K562 (cell line): ENCODE results near the gene INSIG1. TPM values are rescaled to one million over a fixed set of nuclear protein-coding genes. Genes with fewer than 3 reads are reported as not detected.

ENCODE experiments used
- CREM ChIP-seq: IDR thresholded peaks from 2 replicates; pipeline ENCODE4 v1.6.1; 2014; ENCODE audit warnings: antibody characterized with exemption, low read depth
- ELF1 ChIP-seq: fragments of 200-800 bp; sonication (Bioruptor generic); IDR thresholded peaks from 2 replicates; pipeline ENCODE4 v1.6.1; 2016; ENCODE audit warnings: missing genetic modification characterization, missing compliant biosample characterization
- EP300 ChIP-seq: IDR thresholded peaks from 2 replicates; pipeline ENCODE4 v1.6.1; 2012; ENCODE audit warnings: low read length, improper control_type of control experiment
- FOXA3 ChIP-seq, 2 experiments: fragments of 450-650 bp in 1 of 2; sonication (generic) in 1 of 2; formaldehyde crosslinking; IDR thresholded peaks in 1 of 2; conservative IDR thresholded peaks in 1 of 2; 2 replicates each; pipeline versions ENCODE4 v1.4.0 to v1.8.0; 2020 to 2022; ENCODE audit warnings: mild to moderate bottlenecking in 2 of 2, missing genetic modification reagents in 1 of 2
- GATA2 ChIP-seq: sonication (generic); formaldehyde crosslinking; IDR thresholded peaks from 2 replicates; pipeline ENCODE4 v1.4.0; 2020; ENCODE audit warnings: mild to moderate bottlenecking, missing genetic modification reagents
- L3MBTL2 ChIP-seq: fragments of 450-650 bp; IDR thresholded peaks from 2 replicates; pipeline ENCODE4 v1.6.1; 2016; ENCODE audit warnings: mild to moderate bottlenecking, moderate library complexity
- MEIS2 ChIP-seq: fragments of 450-650 bp; IDR thresholded peaks from 2 replicates; pipeline ENCODE4 v1.6.1; 2014; ENCODE audit warnings: mild to moderate bottlenecking; ENCODE audit not compliant: partially characterized antibody
- NCOA2 ChIP-seq, 2 experiments: fragments of 450-650 bp; IDR thresholded peaks; 2 replicates each; pipeline ENCODE4 v1.6.1; 2018; ENCODE audit warnings: mild to moderate bottlenecking in 2 of 2, moderate library complexity in 1 of 2; ENCODE audit not compliant: partially characterized antibody in 2 of 2
- NFIC ChIP-seq: fragments of 450-650 bp; IDR thresholded peaks from 2 replicates; pipeline ENCODE4 v1.6.1; 2017; ENCODE audit warnings: mild to moderate bottlenecking, inconsistent platforms
- NFYB ChIP-seq: IDR thresholded peaks from 2 replicates; pipeline ENCODE4 v1.6.1; 2011; ENCODE audit warnings: mild to moderate bottlenecking, moderate library complexity; ENCODE audit not compliant: insufficient read length; ENCODE audit errors: extremely low read depth
- NR4A1 ChIP-seq, 2 experiments: fragments of 250-450 bp in 1 of 2; fragments of 450-650 bp in 1 of 2; sonication (Bioruptor Pico) in 1 of 2; IDR thresholded peaks; 2 replicates each; pipeline versions ENCODE4 v1.4.0 to v1.6.1; 2016 to 2020; ENCODE audit warnings: mild to moderate bottlenecking in 2 of 2, missing compliant biosample characterization in 1 of 2, missing genetic modification characterization in 1 of 2, moderate library complexity in 1 of 2
- RAD51 ChIP-seq: fragments of 450-650 bp; IDR thresholded peaks from 2 replicates; pipeline ENCODE4 v1.7.1; 2016; ENCODE audit warnings: low read depth, mild to moderate bottlenecking, borderline replicate concordance
- RFX5 ChIP-seq: IDR thresholded peaks from 2 replicates; pipeline ENCODE4 v1.6.1; 2011; ENCODE audit warnings: low read depth, mild to moderate bottlenecking, improper control_type of control experiment, low read length
- SIN3B ChIP-seq: fragments of 450-650 bp; IDR thresholded peaks from 2 replicates; pipeline ENCODE4 v1.6.1; 2017; ENCODE audit warnings: low read depth, mild to moderate bottlenecking, moderate library complexity
- ZHX1 ChIP-seq: fragments of 150-350 bp; conservative IDR thresholded peaks from 2 replicates; pipeline ENCODE4 v1.6.1; 2014; ENCODE audit warnings: low read length
- ZNF165 ChIP-seq: fragments of 250-450 bp; sonication (Bioruptor Pico); IDR thresholded peaks from 2 replicates; pipeline ENCODE4 v1.4.0; 2020; ENCODE audit warnings: borderline replicate concordance
- ZNF639 ChIP-seq, 2 experiments: fragments of 200-800 bp in 1 of 2; sonication (Bioruptor generic) in 1 of 2; sonication (generic) in 1 of 2; formaldehyde crosslinking in 1 of 2; IDR thresholded peaks in 1 of 2; conservative IDR thresholded peaks in 1 of 2; 2 replicates each; pipeline versions ENCODE4 v1.5.0 to v1.6.1; 2016 to 2020; ENCODE audit warnings: missing compliant biosample characterization in 1 of 2, missing genetic modification characterization in 1 of 2, missing genetic modification reagents in 1 of 2
- ZNF695 ChIP-seq: fragments of 450-650 bp; formaldehyde crosslinking; IDR thresholded peaks from 2 replicates; pipeline ENCODE4 v1.4.0; 2020; ENCODE audit warnings: mild to moderate bottlenecking, moderate library complexity
- polyA plus RNA-seq, 8 experiments: library from polyadenylated mRNA; depleted of rRNA in 4 of 8; stranded (reverse) in 5 of 8; unstranded in 3 of 8; fragments of >200 nt; fragmentation: Nextera tagmentation in 2 of 8; fragmentation: Illumina TruSeq in 1 of 8; extraction: Ambion mirVana in 2 of 8; extraction: Trizol in 1 of 8; gene quantifications; 2 replicates each; pipeline versions ENCODE4 v1.2.1 to v1.2.3, GENCODE V29; 2011 to 2014; ENCODE audit warnings: inconsistent platforms in 1 of 8, missing spikeins in 1 of 8
- total RNA-seq, 7 experiments: library from RNA; depleted of rRNA in 6 of 7; stranded (reverse); fragments of >200 nt in 6 of 7; fragmentation: Illumina TruSeq in 2 of 7; extraction: Trizol in 2 of 7; gene quantifications; 2 replicates each; pipeline versions ENCODE4 v1.2.1 to v1.2.3, GENCODE V29; 2011 to 2021; ENCODE audit warnings: low replicate concordance in 1 of 7
- TF ChIP-seq, protein P1 (sequence below): fragments of 450-650 bp; formaldehyde crosslinking; IDR thresholded peaks from 2 replicates; pipeline ENCODE4 v1.4.0; 2022; ENCODE audit warnings: missing genetic modification characterization
- TF ChIP-seq, protein P2 (sequence below): sonication (generic); formaldehyde crosslinking; IDR thresholded peaks from 2 replicates; pipeline ENCODE4 v1.8.0; 2022; ENCODE audit warnings: mild to moderate bottlenecking, missing genetic modification reagents

The INSIG1 gene
- total and polyA plus RNA-seq, 9 of the 15 experiments (the other 6 are each of a cell fraction or from before 2014, with no cell fraction given): 57.1 to 787 (median 238) TPM

DNA sequence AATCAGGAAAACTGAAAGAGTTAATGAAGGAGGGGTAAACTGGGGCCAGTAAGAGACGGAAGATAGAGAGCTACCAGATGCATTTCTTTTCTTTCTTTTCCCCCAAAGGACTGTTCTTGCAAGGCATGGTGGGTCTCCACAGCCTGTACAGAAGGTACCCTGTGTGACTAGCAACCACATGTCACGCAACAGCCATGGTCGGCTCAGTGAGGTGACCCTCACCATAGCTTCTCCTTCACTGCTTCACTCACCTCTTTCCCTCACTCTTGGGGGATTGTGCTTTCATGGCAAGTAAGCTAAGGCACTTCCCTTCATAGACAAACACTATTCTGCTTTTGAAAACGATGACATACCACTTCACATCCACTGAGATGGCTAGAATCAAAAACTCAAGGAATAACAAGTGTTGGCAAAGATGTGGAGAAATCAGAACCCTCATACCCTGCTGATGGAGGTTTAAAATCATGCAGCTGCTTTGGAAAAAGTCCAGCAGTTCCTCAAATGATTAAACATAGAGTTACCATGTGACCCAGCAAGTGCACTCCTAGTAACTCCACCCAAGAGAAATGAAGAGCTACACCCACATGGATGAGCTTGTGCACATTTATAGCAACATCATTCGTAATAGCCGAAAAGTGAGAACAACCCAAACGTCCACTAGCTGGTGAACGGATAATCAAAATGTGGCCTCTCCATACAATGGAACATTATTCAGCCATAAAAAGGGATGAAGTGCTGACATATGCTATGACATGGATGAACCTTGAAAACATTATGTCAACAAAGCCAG lies 3.8 kb upstream of the INSIG1 start (continued):
- TF ChIP-seq ELF1 (tag) (no peak), NFYB (no peak), NR4A1 (CRISPR knock-in tag; IDR thresholded peaks at IDR 0.05) (no peak), NR4A1 (tag; IDR thresholded peaks at IDR 0.05) (no peak), EP300 (no peak), FOXA3 (CRISPR knock-in tag; conservative IDR thresholded peaks at IDR 0.05 in 1 of 2, IDR thresholded peaks at IDR 0.05 in 1 of 2) (0 out of 4 replicates have a peak, but pooled peaks of 1 of the 2 experiments have one; percentile 12), NFIC (peak; percentile 38; the same call in 1 of the 2 replicates), ZNF695 (CRISPR knock-in tag) (no peak), RAD51 (peak; percentile 37; the same call in 1 of the 2 replicates), L3MBTL2 (0 out of 2 replicates have a peak, but pooled peaks have one; percentile 55), ZHX1 (0 out of 2 replicates have a peak, but pooled peaks have one; percentile 55), RFX5 (no peak), ZNF639 (CRISPR knock-in tag; conservative IDR thresholded peaks at IDR 0.05 in 1 of 2, IDR thresholded peaks at IDR 0.05 in 1 of 2) (no peak), CREM (no peak), ZNF165 (no peak), NCOA2 (IDR thresholded peaks at IDR 0.05; ENCODE audit: partially characterized antibody in 2 of 2) (no peak), MEIS2 (peak; percentile 4), GATA2 (no peak), SIN3B (no peak)
- TF ChIP-seq, protein P1, sequence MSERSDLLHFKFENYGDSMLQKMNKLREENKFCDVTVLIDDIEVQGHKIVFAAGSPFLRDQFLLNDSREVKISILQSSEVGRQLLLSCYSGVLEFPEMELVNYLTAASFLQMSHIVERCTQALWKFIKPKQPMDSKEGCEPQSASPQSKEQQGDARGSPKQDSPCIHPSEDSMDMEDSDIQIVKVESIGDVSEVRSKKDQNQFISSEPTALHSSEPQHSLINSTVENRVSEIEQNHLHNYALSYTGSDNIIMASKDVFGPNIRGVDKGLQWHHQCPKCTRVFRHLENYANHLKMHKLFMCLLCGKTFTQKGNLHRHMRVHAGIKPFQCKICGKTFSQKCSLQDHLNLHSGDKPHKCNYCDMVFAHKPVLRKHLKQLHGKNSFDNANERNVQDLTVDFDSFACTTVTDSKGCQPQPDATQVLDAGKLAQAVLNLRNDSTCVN (CRISPR knock-in tag): no peak
- TF ChIP-seq, protein P2, sequence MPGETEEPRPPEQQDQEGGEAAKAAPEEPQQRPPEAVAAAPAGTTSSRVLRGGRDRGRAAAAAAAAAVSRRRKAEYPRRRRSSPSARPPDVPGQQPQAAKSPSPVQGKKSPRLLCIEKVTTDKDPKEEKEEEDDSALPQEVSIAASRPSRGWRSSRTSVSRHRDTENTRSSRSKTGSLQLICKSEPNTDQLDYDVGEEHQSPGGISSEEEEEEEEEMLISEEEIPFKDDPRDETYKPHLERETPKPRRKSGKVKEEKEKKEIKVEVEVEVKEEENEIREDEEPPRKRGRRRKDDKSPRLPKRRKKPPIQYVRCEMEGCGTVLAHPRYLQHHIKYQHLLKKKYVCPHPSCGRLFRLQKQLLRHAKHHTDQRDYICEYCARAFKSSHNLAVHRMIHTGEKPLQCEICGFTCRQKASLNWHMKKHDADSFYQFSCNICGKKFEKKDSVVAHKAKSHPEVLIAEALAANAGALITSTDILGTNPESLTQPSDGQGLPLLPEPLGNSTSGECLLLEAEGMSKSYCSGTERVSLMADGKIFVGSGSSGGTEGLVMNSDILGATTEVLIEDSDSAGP: no peak
